H1 (cell line): ENCODE results near the gene TRAK1. TPM values are rescaled to one million over a fixed set of nuclear protein-coding genes. Genes with fewer than 3 reads are reported as not detected.

Experiments
- CEBPB ChIP-seq: IDR thresholded peaks from 2 replicates; pipeline ENCODE4 v1.6.1; 2012; ENCODE audit warnings: low read depth, low read length
- polyA plus RNA-seq, 7 experiments: library from polyadenylated mRNA; depleted of rRNA in 3 of 7; stranded (reverse) in 5 of 7; unstranded in 2 of 7; fragments of >200 nt in 5 of 7; fragments of 200-250 nt in 2 of 7; gene quantifications; 1 replicate in 5 of 7; 2 replicates in 1 of 7; 4 replicates in 1 of 7; pipeline versions ENCODE4 v1.2.1 to v1.2.3, GENCODE V29; 2011 to 2013; ENCODE audit warnings: missing spikeins in 2 of 7, mixed read lengths in 2 of 7
- total RNA-seq: library from RNA; stranded (reverse); fragmentation: NEBNext Ultra II Directional; extraction: Animal tissue kit (Norgen Biotek cat#: 25700); gene quantifications from 2 replicates; pipeline ENCODE4 v1.2.1, GENCODE V29; 2021

TRAK1 gene
- total and polyA plus RNA-seq, 2 of the 8 experiments (the other 6 are each of a cell fraction or from before 2014, with no cell fraction given), result 21.3 to 32.7 TPM

DNA sequence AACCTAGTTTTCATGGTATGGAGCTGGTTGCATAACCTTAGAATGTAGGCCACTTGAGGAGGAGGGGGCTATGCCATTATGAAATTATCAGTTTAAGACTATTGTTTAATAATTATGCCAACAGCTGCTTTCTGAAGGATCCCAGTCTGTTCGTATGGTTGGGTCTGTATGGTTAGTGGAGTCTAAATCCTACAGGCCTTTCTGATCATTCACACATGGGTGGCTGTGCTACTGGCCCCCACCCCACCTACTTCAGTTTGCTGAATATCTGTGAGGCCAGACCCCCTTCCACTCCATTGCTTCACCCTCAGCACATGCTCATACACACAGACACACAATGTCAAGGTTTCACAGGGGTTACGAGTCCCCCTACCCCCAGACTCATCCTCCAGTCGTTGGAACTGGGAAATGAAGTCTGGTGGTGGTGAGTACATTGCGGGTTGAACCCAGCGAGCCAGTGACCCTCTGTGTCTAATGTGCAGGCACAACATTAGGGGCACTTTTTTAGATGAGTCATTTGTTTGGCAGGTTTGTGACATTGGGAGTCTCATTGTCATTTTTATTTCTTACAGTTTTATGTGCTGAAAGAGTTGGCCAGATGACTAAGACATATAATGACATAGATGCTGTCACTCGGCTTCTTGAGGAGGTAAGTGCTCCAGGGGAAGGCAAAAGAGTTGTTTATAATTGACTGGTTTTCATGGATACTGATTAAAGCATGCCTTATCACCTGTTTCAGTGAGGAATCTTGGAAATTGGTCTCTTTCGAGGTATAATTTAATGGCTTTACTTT, 85.3 kb downstream of the TRAK1 start (continued):
- TF ChIP-seq CEBPB, result no peak
